Esophagus squamous epithelium (tissue), 5 donors: Measurements from ENCODE around the gene ACTN4. TPM values are rescaled to one million over a fixed set of nuclear protein-coding genes. Genes with fewer than 3 reads are reported as not detected.
"Not testable (repeated sequence)": the region's sequence is repeated elsewhere in the genome, so short reads cannot be mapped to it uniquely, and the experiment has no call there.

Experiments
- DNase-seq: peaks from one replicate; lab custom pipeline; 2025; lab: John Stamatoyannopoulos, UW
- H3K27ac ChIP-seq, 4 donors: fragments of 200-600 bp; sonication (generic); one replicate each; pipeline ENCODE4 v1.5.1; 2016 to 2019; ENCODE audit warnings: mild to moderate bottlenecking in 1 of 4
- H3K27me3 ChIP-seq, 4 donors: fragments of 200-600 bp; sonication (generic); 1 replicate in 3 of 4; 2 replicates in 1 of 4; pipeline versions ENCODE4 v1.5.1 to v1.6.0; 2017 to 2021; ENCODE audit warnings: antibody characterized with exemption in 1 of 4
- H3K36me3 ChIP-seq, 3 donors: fragments of 200-600 bp; sonication (generic); one replicate each; pipeline ENCODE4 v1.5.1; 2016 to 2019
- H3K4me1 ChIP-seq, 3 donors: fragments of 200-600 bp; sonication (generic); one replicate each; pipeline ENCODE4 v1.5.1; 2017 to 2019
- H3K4me3 ChIP-seq, 4 donors: fragments of 200-600 bp; sonication (generic); 1 replicate in 3 of 4; 2 replicates in 1 of 4; pipeline ENCODE4 v1.5.1; 2016 to 2019; ENCODE audit warnings: mild to moderate bottlenecking in 2 of 4, moderate library complexity in 1 of 4
- H3K9me3 ChIP-seq, 3 donors: fragments of 200-600 bp; sonication (generic); one replicate each; pipeline ENCODE4 v1.5.1; 2016 to 2019
- POLR2A ChIP-seq, 4 donors: fragments of 450-650 bp; IDR thresholded peaks; one replicate each; pipeline ENCODE4 v1.6.1; 2017; ENCODE audit warnings: antibody characterized with exemption in 4 of 4, mild to moderate bottlenecking in 4 of 4, moderate library complexity in 3 of 4
- WGBS, 2 donors: methylation state at CpG; one replicate each; pipeline ENCODE4 v1.1.5; 2018; 5-methylcytosine and 5-hydroxymethylcytosine counted together
- intact Hi-C: fragments of 100-400 bp; cut with DNase I; formaldehyde crosslinking; loops from one replicate; pipeline ENCODE4 v1.15.0; 2022
- total RNA-seq, 4 donors: library from RNA; depleted of rRNA; stranded (reverse); fragments of >200 nt; gene quantifications; one replicate each; pipeline ENCODE4 v1.1.0, GENCODE V29; 2016
- TF ChIP-seq, protein P1 (sequence below), 6 experiments: fragments of 450-650 bp in 4 of 6; fragments of 200-600 bp in 2 of 6; sonication (generic) in 2 of 6; IDR thresholded peaks; one replicate each; pipeline ENCODE4 v1.5.1; 2016 to 2019; ENCODE audit warnings: antibody characterized with exemption in 6 of 6, mild to moderate bottlenecking in 4 of 6, moderate library complexity in 4 of 6
- donor health status: DM: yes; HTN: yes; CAD: no.

The ACTN4 gene
- total RNA-seq, 4 donors from 2014 or later, result 302 to 705 (median 414) TPM

DNA sequence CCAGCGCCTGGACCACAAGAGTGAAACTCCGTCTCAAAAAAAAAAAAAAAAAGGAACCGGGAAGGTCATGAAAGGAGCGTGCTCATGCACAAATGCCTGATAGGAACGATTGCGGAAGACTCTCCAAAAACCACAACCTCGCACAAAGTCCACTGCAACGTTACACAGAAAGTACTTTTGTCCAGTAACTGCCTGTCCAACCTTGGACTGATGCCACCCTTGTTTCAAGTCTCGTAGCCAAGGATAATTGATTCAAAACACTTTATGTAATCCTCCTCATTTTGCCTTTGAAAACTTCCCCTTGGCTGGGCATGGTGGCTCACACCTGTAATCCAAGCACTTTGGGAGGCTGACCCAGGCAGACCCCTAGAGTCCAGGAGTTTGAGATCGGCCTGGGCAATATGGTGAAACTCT, 112.1 kb downstream of the ACTN4 start:
- intact Hi-C loops, result no loop called here
- Histone ChIP-seq H3K36me3 (no peaks in the 10 kb centered on the region), H3K27me3 (no peaks in the 10 kb centered on the region), H3K4me3 (no peak overlapping the region), H3K9me3 (no peaks in the 10 kb centered on the region), H3K4me1 (no peaks in the 10 kb centered on the region), H3K27ac (no peak overlapping the region)
- no peak for TF ChIP-seq POLR2A (IDR thresholded peaks at IDR 0.05)
- TF ChIP-seq, protein P1, sequence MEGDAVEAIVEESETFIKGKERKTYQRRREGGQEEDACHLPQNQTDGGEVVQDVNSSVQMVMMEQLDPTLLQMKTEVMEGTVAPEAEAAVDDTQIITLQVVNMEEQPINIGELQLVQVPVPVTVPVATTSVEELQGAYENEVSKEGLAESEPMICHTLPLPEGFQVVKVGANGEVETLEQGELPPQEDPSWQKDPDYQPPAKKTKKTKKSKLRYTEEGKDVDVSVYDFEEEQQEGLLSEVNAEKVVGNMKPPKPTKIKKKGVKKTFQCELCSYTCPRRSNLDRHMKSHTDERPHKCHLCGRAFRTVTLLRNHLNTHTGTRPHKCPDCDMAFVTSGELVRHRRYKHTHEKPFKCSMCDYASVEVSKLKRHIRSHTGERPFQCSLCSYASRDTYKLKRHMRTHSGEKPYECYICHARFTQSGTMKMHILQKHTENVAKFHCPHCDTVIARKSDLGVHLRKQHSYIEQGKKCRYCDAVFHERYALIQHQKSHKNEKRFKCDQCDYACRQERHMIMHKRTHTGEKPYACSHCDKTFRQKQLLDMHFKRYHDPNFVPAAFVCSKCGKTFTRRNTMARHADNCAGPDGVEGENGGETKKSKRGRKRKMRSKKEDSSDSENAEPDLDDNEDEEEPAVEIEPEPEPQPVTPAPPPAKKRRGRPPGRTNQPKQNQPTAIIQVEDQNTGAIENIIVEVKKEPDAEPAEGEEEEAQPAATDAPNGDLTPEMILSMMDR (IDR thresholded peaks at IDR 0.05), result no peak
- WGBS, 2 donors, result 74% methylated on average over 10 of the region's 10 CpGs
- DNase-seq, result no peak

DNA sequence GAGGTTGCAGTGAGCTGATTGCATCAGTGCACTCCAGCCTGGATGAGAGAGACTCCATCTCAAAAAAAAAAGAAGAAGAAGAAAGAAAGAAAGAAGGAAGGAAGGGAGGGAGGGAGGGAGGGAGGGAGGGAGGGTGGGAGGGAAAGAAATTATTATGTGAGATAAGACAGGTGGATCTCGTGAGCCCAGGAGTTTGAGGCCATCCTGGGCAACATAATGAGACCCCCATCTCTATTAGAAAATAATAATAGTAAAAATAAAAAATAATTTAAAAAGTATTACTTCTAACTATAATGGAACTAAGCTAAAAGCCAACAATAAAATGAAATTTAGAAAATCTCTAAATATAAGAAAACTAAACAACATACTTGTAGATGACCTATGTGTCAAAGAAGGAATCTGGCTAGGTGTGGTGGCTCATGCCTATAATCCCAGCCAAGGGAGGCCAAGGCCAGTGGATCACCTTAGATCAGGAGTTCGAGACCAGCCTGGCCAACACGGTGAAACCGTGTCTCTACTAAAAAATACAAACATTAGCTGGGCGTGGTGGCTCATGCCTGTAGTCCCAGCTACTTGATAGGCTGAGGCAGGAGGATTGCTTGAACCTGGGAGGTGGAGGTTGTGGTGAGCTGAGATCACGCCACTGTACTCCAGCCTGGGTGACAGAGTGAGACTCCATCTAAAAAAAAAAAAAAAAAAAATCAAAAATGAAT, 113.5 kb downstream of the ACTN4 start:
- H3K27ac ChIP-seq, H3K4me3 ChIP-seq, H3K36me3 ChIP-seq, H3K4me1 ChIP-seq, H3K9me3 ChIP-seq, intact Hi-C loops, H3K27me3 ChIP-seq, DNase-seq: not testable (repeated sequence)
- 72 to 80% methylated on average over 6 of the region's 6 CpGs for WGBS, 2 donors

DNA sequence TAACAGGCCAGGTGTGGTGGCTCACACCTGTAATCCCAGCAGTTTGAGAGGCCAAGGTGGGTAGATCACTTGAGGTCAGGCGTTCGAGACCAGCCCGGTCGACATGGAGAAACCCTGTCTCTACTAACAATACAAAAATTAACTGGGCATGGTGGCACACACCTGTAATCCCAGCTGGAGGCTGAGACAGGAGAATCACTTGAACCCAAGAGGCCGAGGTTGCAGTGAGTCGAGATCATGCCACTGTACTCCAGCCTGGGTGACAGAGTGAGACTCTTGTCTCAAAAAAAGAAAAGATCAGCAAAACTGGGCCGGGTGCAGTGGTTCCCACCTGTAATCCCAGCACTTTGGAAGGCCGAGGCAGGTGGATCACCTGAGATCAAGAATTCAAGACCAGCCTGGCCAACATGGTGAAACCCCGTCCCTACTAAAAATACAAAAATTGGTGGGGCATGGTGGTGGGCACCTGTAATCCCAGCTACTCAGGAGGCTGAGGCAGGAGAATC, 114.5 kb downstream of the ACTN4 start:
- H3K36me3 ChIP-seq, H3K9me3 ChIP-seq, H3K4me1 ChIP-seq, H3K4me3 ChIP-seq, H3K27ac ChIP-seq, DNase-seq, intact Hi-C loops, H3K27me3 ChIP-seq: not testable (repeated sequence)
- WGBS, 2 donors, result 92 to 93% methylated on average over 9 of the region's 9 CpGs

DNA sequence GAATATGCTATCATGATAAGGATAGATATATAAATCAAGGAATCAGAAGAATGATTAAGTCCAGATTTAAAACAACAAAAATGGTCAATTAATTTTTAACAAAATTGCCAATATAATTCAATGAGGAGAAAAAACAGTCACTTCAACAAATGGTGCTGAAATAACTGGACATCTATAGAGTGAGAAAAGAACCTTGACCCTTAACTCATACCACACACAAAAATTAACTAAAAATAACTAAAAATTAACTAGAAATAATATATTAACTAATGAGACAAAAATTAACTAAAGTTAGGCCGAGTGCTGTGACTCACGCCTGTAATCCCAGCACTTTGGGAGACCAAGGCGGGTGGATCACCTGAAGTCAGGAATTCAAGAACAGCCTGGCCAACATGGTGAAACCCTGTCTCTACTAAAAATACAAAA, 116.4 kb downstream of the ACTN4 start:
- H3K27me3 ChIP-seq, result no peaks in the 10 kb centered on the region
- TF ChIP-seq, protein P1 (IDR thresholded peaks at IDR 0.05), result no peak
- no peak for TF ChIP-seq POLR2A (IDR thresholded peaks at IDR 0.05)
- 71 to 91% methylated on average over 3 of the region's 3 CpGs for WGBS, 2 donors
- H3K36me3 ChIP-seq, result no peaks in the 10 kb centered on the region
- no peaks in the 10 kb centered on the region for H3K9me3 ChIP-seq
- intact Hi-C loops, result no loop called here
- peaks cover 0 to under 1% (median 0%) of the 10 kb centered on the region in 3 donors for H3K4me1 ChIP-seq
- no peak for DNase-seq
- H3K4me3 ChIP-seq, result no peak overlapping the region
- no peak overlapping the region for H3K27ac ChIP-seq

DNA sequence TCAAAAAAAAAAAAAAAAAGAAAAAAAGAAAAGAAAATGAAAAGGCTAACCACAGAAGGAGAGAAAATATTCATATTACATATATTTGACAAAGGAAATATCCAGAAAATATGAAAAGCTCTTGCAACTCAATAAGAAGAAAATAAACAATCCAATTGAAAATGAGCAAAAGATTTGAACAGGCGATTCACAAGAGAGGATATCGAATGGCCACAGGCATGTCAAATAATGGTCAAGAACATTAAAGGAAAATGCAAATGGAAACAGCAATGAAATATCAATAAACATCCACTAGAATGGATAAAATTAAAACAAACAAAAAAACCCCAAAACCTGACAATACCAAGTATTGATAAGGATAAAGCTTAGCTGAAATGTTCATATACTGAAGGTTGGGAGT, 117.8 kb downstream of the ACTN4 start:
- Histone ChIP-seq H3K4me1 (peaks cover 6 to 15% (median 11%) of the 10 kb centered on the region in 3 donors), H3K27me3 (no peaks in the 10 kb centered on the region), H3K27ac (no peak overlapping the region), H3K9me3 (no peaks in the 10 kb centered on the region), H3K4me3 (no peak overlapping the region), H3K36me3 (no peaks in the 10 kb centered on the region)
- intact Hi-C loops, result no loop called here
- DNase-seq, result no peak
- whole genome bisulfite sequencing, 2 donors, result 87 to 93% methylated on average over 2 of the region's 2 CpGs
- TF ChIP-seq, protein P1 (IDR thresholded peaks at IDR 0.05), result no peak
- no peak for TF ChIP-seq POLR2A (IDR thresholded peaks at IDR 0.05)

DNA sequence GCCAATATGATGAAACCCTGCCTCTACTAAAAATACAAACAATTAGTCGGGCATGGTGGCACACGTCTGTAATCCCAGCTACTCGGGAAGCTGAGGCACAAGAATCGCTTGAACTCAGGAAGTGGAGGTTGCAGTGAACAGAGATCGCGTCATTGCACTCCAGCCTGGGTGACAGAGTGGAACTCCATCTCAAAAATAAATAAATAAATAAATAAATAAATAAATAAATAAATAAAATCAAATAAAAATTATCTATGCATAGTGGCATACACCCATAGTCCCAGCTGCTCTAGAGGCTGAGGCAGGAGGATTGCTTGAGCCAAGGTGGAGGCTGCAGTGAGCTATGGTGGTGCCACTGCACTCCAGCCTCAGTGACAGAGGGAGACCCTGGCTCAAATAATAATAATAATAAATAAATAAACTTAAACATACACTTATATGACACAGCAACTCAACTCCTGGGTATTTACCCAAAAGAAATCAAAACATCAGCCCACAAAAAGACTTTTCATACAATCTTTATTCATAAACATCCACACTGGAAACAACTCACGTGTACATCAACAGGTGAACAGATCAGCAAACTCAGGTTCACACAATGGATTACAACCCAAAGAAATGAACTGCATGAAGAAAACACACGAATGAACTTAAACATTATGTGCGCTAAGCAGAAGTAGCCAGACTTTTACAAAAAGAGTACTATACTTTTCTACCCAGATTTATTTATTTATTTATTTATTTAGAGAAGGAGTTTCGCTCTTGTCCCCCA, 119.0 kb downstream of the ACTN4 start:
- H3K27ac ChIP-seq, result no peak overlapping the region
- no peak overlapping the region for H3K4me3 ChIP-seq
- 77 to 80% methylated on average over 10 of the region's 10 CpGs for WGBS, 2 donors
- no peak for DNase-seq
- no peak for TF ChIP-seq POLR2A (IDR thresholded peaks at IDR 0.05)
- TF ChIP-seq, protein P1 (IDR thresholded peaks at IDR 0.05), result no peak
- no peaks in the 10 kb centered on the region for H3K27me3 ChIP-seq
- H3K4me1 ChIP-seq, result peaks cover 6 to 15% (median 11%) of the 10 kb centered on the region in 3 donors
- no peaks in the 10 kb centered on the region for H3K36me3 ChIP-seq
- H3K9me3 ChIP-seq, result no peaks in the 10 kb centered on the region
- intact Hi-C loops, result no loop called here
